Astrocyte of the spinal cord (primary cell): ENCODE results near the gene KLK13.

Source experiments
- DNase-seq: peaks from one replicate; pipeline ENCODE4 v3.0.0; 2011; ENCODE audit warnings: low read depth, low spot score
- H3K4me3 ChIP-seq: 2 replicates; pipeline ENCODE4 v1.5.1; 2011; ENCODE audit warnings: low read depth, mild to moderate bottlenecking, low read length, moderate library complexity
- in situ Hi-C: cut with HindIII; loops from 2 replicates; pipeline ENCODE4 v1.10.0; 2017; ENCODE audit warnings: low sequenced_read_pairs
- TF ChIP-seq, protein P1 (sequence below): IDR thresholded peaks from 2 replicates; pipeline ENCODE4 v1.5.1; 2012; ENCODE audit warnings: low read depth, mild to moderate bottlenecking, low read length, inconsistent platforms

Gene KLK13

DNA sequence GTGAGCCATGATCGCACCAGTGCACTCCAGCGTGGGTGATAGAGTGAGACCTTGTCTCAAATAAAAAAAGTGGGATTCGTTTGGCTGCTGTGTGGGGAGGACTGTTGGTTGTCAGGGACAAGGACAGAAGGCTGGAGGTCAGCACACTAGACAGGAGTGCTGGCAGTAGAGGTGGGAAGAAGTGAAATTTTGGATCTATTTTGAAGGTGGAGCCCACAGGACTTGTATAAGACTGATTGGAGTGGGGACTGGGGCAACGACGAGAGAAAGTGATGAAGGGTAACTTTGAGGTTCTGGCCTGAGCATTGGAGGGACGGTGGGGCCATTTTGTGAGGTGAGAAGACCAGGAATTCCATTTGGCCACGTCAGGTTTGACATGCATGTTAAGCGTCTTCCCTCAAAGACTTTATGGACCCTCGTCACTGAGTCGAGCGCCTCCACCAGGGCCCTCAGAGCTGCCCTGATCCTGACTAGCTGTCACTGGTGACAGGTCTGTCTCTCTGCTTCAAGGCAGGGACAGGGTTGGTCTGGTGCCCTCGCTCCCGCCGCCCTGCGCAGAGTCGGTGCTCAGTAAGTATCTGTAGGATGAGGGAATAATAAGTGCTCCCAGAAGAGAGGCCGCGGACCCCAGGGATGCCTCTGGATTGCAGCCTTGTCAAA, 42.6 kb upstream of the KLK13 start:
- in situ Hi-C loops = no loop called here
- TF ChIP-seq, protein P1, sequence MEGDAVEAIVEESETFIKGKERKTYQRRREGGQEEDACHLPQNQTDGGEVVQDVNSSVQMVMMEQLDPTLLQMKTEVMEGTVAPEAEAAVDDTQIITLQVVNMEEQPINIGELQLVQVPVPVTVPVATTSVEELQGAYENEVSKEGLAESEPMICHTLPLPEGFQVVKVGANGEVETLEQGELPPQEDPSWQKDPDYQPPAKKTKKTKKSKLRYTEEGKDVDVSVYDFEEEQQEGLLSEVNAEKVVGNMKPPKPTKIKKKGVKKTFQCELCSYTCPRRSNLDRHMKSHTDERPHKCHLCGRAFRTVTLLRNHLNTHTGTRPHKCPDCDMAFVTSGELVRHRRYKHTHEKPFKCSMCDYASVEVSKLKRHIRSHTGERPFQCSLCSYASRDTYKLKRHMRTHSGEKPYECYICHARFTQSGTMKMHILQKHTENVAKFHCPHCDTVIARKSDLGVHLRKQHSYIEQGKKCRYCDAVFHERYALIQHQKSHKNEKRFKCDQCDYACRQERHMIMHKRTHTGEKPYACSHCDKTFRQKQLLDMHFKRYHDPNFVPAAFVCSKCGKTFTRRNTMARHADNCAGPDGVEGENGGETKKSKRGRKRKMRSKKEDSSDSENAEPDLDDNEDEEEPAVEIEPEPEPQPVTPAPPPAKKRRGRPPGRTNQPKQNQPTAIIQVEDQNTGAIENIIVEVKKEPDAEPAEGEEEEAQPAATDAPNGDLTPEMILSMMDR = no peak
- no peak for DNase-seq
- H3K4me3 ChIP-seq = peak overlapping the region; percentile 77

DNA sequence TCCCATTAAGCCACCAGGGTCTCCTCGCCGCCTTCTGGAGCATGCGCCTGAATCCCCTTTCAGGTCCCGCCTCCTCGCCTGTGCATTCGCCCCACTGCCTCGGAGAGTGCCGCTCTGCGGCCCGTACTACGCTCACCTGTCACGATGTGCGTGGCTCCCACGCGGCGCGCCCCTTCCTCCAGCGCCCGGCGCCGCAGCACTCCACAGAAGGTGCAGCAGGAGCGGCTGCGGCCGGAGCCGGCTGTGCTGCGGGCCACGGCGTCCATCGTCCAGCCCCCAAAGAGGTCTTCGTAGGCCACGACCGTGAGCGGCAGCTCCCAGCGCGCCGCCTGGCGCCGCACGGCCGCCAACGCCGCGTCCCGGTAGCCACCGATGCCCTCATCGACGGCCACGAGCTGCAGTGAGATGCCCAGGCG, 39.0 kb upstream of the KLK13 start:
- TF ChIP-seq, protein P1 = no peak
- no peak for DNase-seq
- in situ Hi-C loops = no loop called here
- no peak overlapping the region for H3K4me3 ChIP-seq

DNA sequence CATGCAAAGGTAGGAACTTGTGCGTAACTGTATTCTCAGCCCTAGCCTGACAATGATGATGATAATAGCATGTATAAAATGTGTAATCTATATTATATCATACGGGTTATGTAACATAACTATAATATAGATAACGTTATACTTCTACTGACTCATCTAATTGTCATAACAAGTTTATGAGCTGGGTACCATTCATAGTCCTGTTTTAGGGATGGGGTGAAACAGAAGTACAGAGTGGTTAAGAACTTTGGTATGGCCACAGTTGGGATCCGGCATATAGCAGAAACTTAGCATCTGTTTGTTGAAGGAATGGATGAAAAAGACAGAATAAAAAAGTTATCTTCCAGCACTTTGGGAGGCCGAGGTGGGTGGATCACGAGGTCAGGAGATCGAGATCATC, 38.1 kb upstream of the KLK13 start:
- in situ Hi-C loops = no loop called here
- TF ChIP-seq, protein P1 = no peak
- H3K4me3 ChIP-seq = no peak overlapping the region

DNA sequence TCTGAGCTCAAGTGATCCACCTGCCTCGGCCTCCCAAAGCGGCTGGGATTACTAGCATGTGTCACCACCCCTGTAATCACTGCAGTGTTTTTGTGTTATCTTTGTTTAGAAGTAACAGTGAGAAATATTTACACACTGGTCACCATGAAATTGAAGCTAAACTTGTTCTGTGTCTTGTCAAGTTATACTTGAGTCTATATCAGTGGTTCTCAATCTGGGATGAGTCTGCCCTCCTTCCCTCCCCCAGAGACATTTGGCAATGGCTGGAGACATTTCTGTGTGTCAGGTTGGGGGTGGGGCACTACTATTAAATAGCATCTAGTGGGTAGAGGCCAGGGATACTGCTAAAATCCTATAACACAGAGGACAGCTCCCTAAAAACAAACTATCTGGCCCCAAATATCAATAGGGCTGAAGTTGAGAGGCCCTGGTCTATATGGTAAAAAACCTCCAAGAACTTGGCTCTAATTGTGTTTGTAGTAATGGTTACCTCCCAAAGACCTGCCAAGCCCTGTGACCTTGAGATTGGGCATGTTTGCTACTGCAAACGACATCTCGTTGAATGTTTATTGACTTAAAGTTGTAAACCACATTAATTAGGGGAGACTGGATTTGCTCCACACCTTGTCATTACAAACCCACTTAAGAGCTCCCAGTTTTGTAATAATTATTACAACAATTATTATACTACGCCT, 36.4 kb upstream of the KLK13 start:
- DNase-seq = no peak
- TF ChIP-seq, protein P1 = no peak
- in situ Hi-C loops = no loop called here
- H3K4me3 ChIP-seq = no peak overlapping the region

More for the DNA sequence above, 38.1 kb upstream of the KLK13 start:
- DNase-seq = no peak

DNA sequence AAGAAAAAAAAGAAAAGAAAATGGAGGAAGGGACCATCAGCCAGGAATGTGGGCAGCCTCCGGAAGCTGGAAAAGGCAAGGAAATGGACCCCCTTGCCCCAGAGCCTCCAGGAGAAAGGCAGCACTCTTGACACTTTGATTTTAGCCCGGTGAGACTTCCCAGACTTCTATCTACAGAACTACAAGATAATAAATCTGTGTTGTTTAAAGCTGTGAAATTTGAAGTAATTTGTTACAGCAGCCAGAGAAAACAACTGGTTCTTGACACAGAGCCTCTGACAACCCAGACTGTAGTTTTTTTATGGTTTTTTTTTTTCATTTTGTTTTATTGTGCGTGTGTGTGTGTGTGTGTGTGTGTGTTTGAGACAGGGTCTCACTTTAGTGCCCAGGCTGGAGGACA, 35.7 kb upstream of the KLK13 start:
- TF ChIP-seq, protein P1 = no peak
- no peak for DNase-seq
- no peak overlapping the region for H3K4me3 ChIP-seq
- in situ Hi-C loops = no loop called here

DNA sequence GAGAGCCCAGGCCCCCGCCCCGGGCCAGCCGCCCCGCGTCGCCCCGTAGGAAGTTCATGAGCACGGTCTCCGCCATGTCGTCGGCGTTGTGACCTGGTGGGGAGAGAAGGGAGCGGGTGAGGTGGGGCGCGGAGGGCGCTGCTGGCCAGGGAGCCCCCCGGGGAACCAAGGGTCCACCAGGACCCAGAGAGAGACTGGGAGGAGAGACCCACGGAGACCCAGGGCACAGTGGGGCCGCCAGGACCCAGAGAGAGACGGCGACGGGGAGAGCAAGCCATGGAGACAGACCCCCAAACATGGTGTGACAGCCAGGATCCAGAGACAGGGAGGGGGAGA, 34.1 kb upstream of the KLK13 start:
- DNase-seq = no peak
- H3K4me3 ChIP-seq = no peak overlapping the region
- in situ Hi-C loops = no loop called here
- TF ChIP-seq, protein P1 = no peak
